ENCODE data around the gene COX5A. TPM values are rescaled to one million over a fixed set of nuclear protein-coding genes. Genes with fewer than 3 reads are reported as not detected.
A peak's percentile ranks its signal among the peaks of the same experiment; 100 is the strongest.

COX5A gene
- total and polyA plus RNA-seq, 2 of the 13 experiments (the other 11 are each of a cell fraction or from before 2014, with no cell fraction given), result 158 to 218 TPM

- Histone ChIP-seq H3K27me3 (ENCODE audit: control insufficient read depth in 1 of 2, insufficient read depth in 2 of 2, low read length in 2 of 2) (peaks cover 5 to 62% of the 10 kb centered on the region in 2 experiments; a peak in 4 of 5 replicates), H3K4me1 (ENCODE audit: insufficient read depth, low read length) (peaks cover 18% of the 10 kb centered on the region), H3K4me2 (ENCODE audit: low read depth, low read length) (peak overlapping the region; percentile 97), H3K36me3 (replicated peaks in 1 of 2; ENCODE audit: control insufficient read depth in 1 of 2, insufficient read depth in 2 of 2, low read length in 2 of 2) (no peaks in the 10 kb centered on the region), H3K4me3 (replicated peaks in 1 of 3; ENCODE audit: insufficient read depth in 1 of 3, low read depth in 2 of 3, low read length in 3 of 3) (peak overlapping the region; percentile 60 to 78 (median 63)), H4K20me1 (ENCODE audit: insufficient read depth, low read length) (no peaks in the 10 kb centered on the region), H3K79me2 (ENCODE audit: insufficient read depth, low read length) (no peaks in the 10 kb centered on the region), H3K9ac (ENCODE audit: insufficient read depth, low read depth, low read length) (peak overlapping the region; percentile 30; the same call in 1 of the 2 replicates), H3K9me3 (ENCODE audit: low read length) (no peaks in the 10 kb centered on the region), H3K27ac (ENCODE audit: extremely low read length, insufficient read depth, low read length) (no peak overlapping the region), H2AFZ (ENCODE audit: low read length) (no peak overlapping the region)
- BruUV-seq (replicated peaks), result no TSS peak
- in situ Hi-C loops (cut with HindIII; ENCODE audit: extremely low pct_ligation_motif_present, low pct_unique_long_range_greater_than_20kb), result loop anchor here (10.0 kb wide), 2 partner anchors 183 to 323 kb away; no protein-coding TSS in a partner anchor
- no peak for FAIRE-seq
- intact Hi-C loops (cut with micrococcal nuclease; ENCODE audit: unreplicated experiment), result no loop called here
- ChIA-PET CTCF (ENCODE audit: low intra/inter-chr PET ratio, low total read pairs) (no interaction called here), POLR2A (interaction anchor here (1.0 kb wide), 1 partner anchor 51 kb away, joined by 6 read pairs; the partner anchor contains the start of gene FAM219B)
- ATAC-seq, result no peak
- 10% methylated on average over 20 of the region's 28 CpGs for WGBS (ENCODE audit: low lambda C conversion rate)
- DNase-seq (ENCODE audit: low spot score), result no peak
- TF ChIP-seq MBD4 (IDR thresholded peaks at IDR 0.05; ENCODE audit: borderline replicate concordance, low read length) (no peak), SMARCC2 (IDR thresholded peaks at IDR 0.05) (no peak), ZNF761 (CRISPR knock-in tag; conservative IDR thresholded peaks at IDR 0.05) (no peak), CEBPZ (IDR thresholded peaks at IDR 0.05; ENCODE audit: low read length) (no peak), MXD4 (CRISPR knock-in tag; IDR thresholded peaks at IDR 0.05) (no peak), TAF15 (IDR thresholded peaks at IDR 0.05; ENCODE audit: low read depth, low read length, poor library complexity, severe bottlenecking) (no peak), SRF (IDR thresholded peaks at IDR 0.05; ENCODE audit: low read depth, low read length) (no peak), ATF7 (IDR thresholded peaks at IDR 0.05) (no peak), ATF7 (CRISPR knock-in tag; IDR thresholded peaks at IDR 0.05) (no peak), ZNF138 (CRISPR knock-in tag; IDR thresholded peaks at IDR 0.05; ENCODE audit: low read depth) (no peak), KDM5B (CRISPR knock-in tag; IDR thresholded peaks at IDR 0.05; ENCODE audit: borderline replicate concordance) (peak; percentile 11; the same call in 1 of the 2 replicates), GATAD1 (CRISPR knock-in tag; IDR thresholded peaks at IDR 0.05) (no peak), AKNA (CRISPR knock-in tag; IDR thresholded peaks at IDR 0.05; ENCODE audit: borderline replicate concordance) (no peak), ZNF841 (CRISPR knock-in tag; IDR thresholded peaks at IDR 0.05; ENCODE audit: borderline replicate concordance) (no peak)
- TF ChIP-seq, protein P1, sequence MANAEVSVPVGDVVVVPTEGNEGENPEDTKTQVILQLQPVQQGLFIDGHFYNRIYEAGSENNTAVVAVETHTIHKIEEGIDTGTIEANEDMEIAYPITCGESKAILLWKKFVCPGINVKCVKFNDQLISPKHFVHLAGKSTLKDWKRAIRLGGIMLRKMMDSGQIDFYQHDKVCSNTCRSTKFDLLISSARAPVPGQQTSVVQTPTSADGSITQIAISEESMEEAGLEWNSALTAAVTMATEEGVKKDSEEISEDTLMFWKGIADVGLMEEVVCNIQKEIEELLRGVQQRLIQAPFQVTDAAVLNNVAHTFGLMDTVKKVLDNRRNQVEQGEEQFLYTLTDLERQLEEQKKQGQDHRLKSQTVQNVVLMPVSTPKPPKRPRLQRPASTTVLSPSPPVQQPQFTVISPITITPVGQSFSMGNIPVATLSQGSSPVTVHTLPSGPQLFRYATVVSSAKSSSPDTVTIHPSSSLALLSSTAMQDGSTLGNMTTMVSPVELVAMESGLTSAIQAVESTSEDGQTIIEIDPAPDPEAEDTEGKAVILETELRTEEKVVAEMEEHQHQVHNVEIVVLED (CRISPR knock-in tag; IDR thresholded peaks at IDR 0.05; ENCODE audit: borderline replicate concordance), result no peak
Observed at GRCh38 chr15:74957476-74958035, 19.7 kb upstream of the COX5A start.

All from HepG2 (cell line).